Measurements from ENCODE around the gene KIAA0319L. TPM values are rescaled to one million over a fixed set of nuclear protein-coding genes. Genes with fewer than 3 reads are reported as not detected.

Gene KIAA0319L
- polyA plus RNA-seq, 1 donor (not counting 4 experiments of a cell fraction or from before 2014, with no cell fraction given): 23.8 TPM

DNA sequence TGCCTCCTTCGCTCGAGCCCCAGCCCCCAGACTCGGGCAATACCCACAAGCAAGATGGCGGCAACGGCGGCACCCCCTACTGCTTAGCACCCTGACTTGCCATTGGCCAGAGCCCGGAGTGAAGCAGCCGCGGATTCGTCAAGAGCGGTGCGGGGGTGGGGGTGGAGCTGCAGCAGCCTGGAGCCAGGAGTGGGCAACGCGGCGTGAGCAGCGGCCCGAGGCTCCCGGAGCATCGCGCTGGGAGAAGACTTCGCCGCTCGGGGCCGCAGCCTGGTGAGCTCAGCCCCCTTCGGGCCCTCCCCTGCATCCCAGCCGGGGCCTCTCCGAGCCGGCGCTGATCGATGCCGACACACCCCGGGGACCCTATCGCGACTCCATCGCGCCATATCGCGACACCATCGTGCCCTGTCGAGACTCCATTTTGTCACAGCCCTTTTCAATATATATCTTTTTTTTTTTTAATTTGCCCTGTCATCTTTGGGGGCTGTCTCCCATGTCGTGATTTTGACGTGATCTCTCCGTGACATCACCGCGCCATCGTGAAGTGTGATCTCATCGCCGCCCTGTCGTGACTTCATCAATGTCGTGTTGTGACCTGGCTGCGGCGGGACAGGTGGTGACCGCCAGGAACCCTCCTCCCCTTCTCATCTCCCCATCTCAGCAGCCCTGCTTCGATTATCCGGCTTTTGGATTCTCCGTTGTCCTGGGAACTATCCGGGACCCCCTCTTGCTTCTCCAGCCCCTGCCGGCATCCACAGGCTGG lies 589 bp upstream of the KIAA0319L start, which contains the start of gene NCDN:
NCDN (plus strand) TSS at position 189 of the 763 bp plus-strand sequence; CDS start at position 581, 392 bp downstream.
- no peaks in the 10 kb centered on the region for H3K9me3 ChIP-seq (ENCODE audit: control insufficient read depth, low read depth, low read length)
- H3K27ac ChIP-seq (ENCODE audit: control insufficient read depth, insufficient read depth, low read length): peak within 1 kb of the TSS; percentile 85
- no peaks in the 10 kb centered on the region for H3K27me3 ChIP-seq (ENCODE audit: control insufficient read depth, extremely low read depth, insufficient read depth, low read length)
- H3K9ac ChIP-seq (ENCODE audit: control insufficient read depth, extremely low read depth, insufficient read depth, low read length): peak within 1 kb of the TSS; percentile 88
- DNase-seq (ENCODE audit: low read depth, low spot score): peak; percentile 76
- TF ChIP-seq EZH2 (IDR thresholded peaks at IDR 0.05; ENCODE audit: low read length) (no peak), CTCF (optimal IDR thresholded peaks at IDR 0.05 in 1 of 3, IDR thresholded peaks at IDR 0.05 in 1 of 3, conservative IDR thresholded peaks at IDR 0.05 in 1 of 3; ENCODE audit: extremely low read depth in 1 of 3, insufficient read depth in 2 of 3, low read length in 3 of 3) (no peak)
- dilution Hi-C loops (cut with MboI; ENCODE audit: extremely low pct_ligation_motif_present, low sequenced_read_pairs): no loop called here
- peak within 1 kb of the TSS; percentile 96 for H2AFZ ChIP-seq (ENCODE audit: control insufficient read depth, low read length)
- peaks cover 10 to 22% of the 10 kb centered on the region in 2 experiments for H3K36me3 ChIP-seq (ENCODE audit: control insufficient read depth in 2 of 2, extremely low read depth in 1 of 2, insufficient read depth in 2 of 2, low read length in 2 of 2)
- peak within 1 kb of the TSS; percentile 81 to 90 (median 87) for H3K4me3 ChIP-seq (ENCODE audit: control insufficient read depth in 2 of 3, extremely low read depth in 1 of 3, insufficient read depth in 2 of 3, low read depth in 1 of 3, low read length in 3 of 3)
- FAIRE-seq: peak; percentile 86
- peaks cover 2% of the 10 kb centered on the region for H3K9me1 ChIP-seq (ENCODE audit: control insufficient read depth, extremely low read depth, insufficient read depth, low read length)
- peaks cover 6% of the 10 kb centered on the region for H3K79me2 ChIP-seq (ENCODE audit: control insufficient read depth, insufficient read depth, low read length)
- H3K4me1 ChIP-seq (ENCODE audit: control insufficient read depth, extremely low read depth, insufficient read depth, low read length): peaks cover 54% of the 10 kb centered on the region
- peaks cover 11% of the 10 kb centered on the region for H4K20me1 ChIP-seq (ENCODE audit: control insufficient read depth, extremely low read depth, insufficient read depth, low read length)
- peak within 1 kb of the TSS; percentile 97 for H3K4me2 ChIP-seq (ENCODE audit: control insufficient read depth, extremely low read depth, insufficient read depth, low read depth, low read length)

GRCh38 chr1:35556484-35557117 lies 602 bp downstream of the KIAA0319L start:
- Histone ChIP-seq H3K9me3 (ENCODE audit: control insufficient read depth, low read depth, low read length) (no peaks in the 10 kb centered on the region), H3K9me1 (ENCODE audit: control insufficient read depth, extremely low read depth, insufficient read depth, low read length) (peaks cover 2% of the 10 kb centered on the region), H3K4me3 (ENCODE audit: control insufficient read depth in 2 of 3, extremely low read depth in 1 of 3, insufficient read depth in 2 of 3, low read depth in 1 of 3, low read length in 3 of 3) (peak overlapping the region; percentile 81 to 90 (median 87)), H3K9ac (ENCODE audit: control insufficient read depth, extremely low read depth, insufficient read depth, low read length) (peak overlapping the region; percentile 88), H3K4me1 (ENCODE audit: control insufficient read depth, extremely low read depth, insufficient read depth, low read length) (peaks cover 54% of the 10 kb centered on the region), H3K27me3 (ENCODE audit: control insufficient read depth, extremely low read depth, insufficient read depth, low read length) (no peaks in the 10 kb centered on the region), H2AFZ (ENCODE audit: control insufficient read depth, low read length) (peak overlapping the region; percentile 96), H3K4me2 (ENCODE audit: control insufficient read depth, extremely low read depth, insufficient read depth, low read depth, low read length) (peak overlapping the region; percentile 96), H3K79me2 (ENCODE audit: control insufficient read depth, insufficient read depth, low read length) (peaks cover 6% of the 10 kb centered on the region), H3K36me3 (ENCODE audit: control insufficient read depth in 2 of 2, extremely low read depth in 1 of 2, insufficient read depth in 2 of 2, low read length in 2 of 2) (peaks cover 15 to 18% of the 10 kb centered on the region in 2 experiments), H4K20me1 (ENCODE audit: control insufficient read depth, extremely low read depth, insufficient read depth, low read length) (peaks cover 11% of the 10 kb centered on the region), H3K27ac (ENCODE audit: control insufficient read depth, insufficient read depth, low read length) (peak overlapping the region; percentile 85)
- no peak for TF ChIP-seq EZH2 (IDR thresholded peaks at IDR 0.05; ENCODE audit: low read length)
- TF ChIP-seq CTCF (optimal IDR thresholded peaks at IDR 0.05 in 1 of 3, IDR thresholded peaks at IDR 0.05 in 1 of 3, conservative IDR thresholded peaks at IDR 0.05 in 1 of 3; ENCODE audit: extremely low read depth in 1 of 3, insufficient read depth in 2 of 3, low read length in 3 of 3): no peak
- dilution Hi-C loops (cut with MboI; ENCODE audit: extremely low pct_ligation_motif_present, low sequenced_read_pairs): no loop called here
- DNase-seq (ENCODE audit: low read depth, low spot score) (no peak), FAIRE-seq (peak; percentile 20)

Data from keratinocyte (primary cell).